ENCODE measurements around the gene NTMT2. TPM values are rescaled to one million over a fixed set of nuclear protein-coding genes. Genes with fewer than 3 reads are reported as not detected.

NTMT2 gene
- total and polyA plus RNA-seq, 2 of the 8 experiments (the other 6 are each of a cell fraction or from before 2014, with no cell fraction given), result 0.38 TPM; not detected in 1

- H4K20me1 ChIP-seq (replicated peaks in 1 of 2; ENCODE audit: control insufficient read depth in 1 of 2, insufficient read depth in 2 of 2, low read length in 2 of 2), result no peaks in the 10 kb centered on the region
- no peak for DNase-seq (ENCODE audit: low read depth in 1 of 2, low spot score in 2 of 2)
- no peak overlapping the region for H3K9ac ChIP-seq (replicated peaks in 1 of 4; ENCODE audit: extremely low read depth in 1 of 4, low read depth in 3 of 4, low read length in 3 of 4)
- no peak overlapping the region for H2BK12ac ChIP-seq (ENCODE audit: low read depth, low read length)
- ChIA-PET CTCF (ENCODE audit: partially characterized antibody) (interaction anchor here (0.7 to 1.6 kb wide), 3 partner anchors 10 to 303 kb away, joined by 3 to 4 read pairs (median 4); no protein-coding TSS in a partner anchor), POLR2A (ENCODE audit: partially characterized antibody) (no interaction called here)
- no peak overlapping the region for H2AK5ac ChIP-seq (ENCODE audit: low read depth, low read length)
- no peak overlapping the region for H3K4me2 ChIP-seq (ENCODE audit: insufficient read depth in 1 of 2, low read depth in 2 of 2, low read length in 2 of 2)
- H3K4me3 ChIP-seq (ENCODE audit: extremely low read depth in 1 of 4, insufficient read depth in 2 of 4, low read depth in 3 of 4, low read length in 4 of 4), result no peak overlapping the region
- no peak overlapping the region for H2BK20ac ChIP-seq (ENCODE audit: low read length)
- H2AFZ ChIP-seq (ENCODE audit: low read length), result no peak overlapping the region
- no peaks in the 10 kb centered on the region for H3K36me3 ChIP-seq (ENCODE audit: control insufficient read depth in 2 of 4, insufficient read depth in 4 of 4, low read length in 3 of 4)
- WGBS, 2 experiments (ENCODE audit: extremely low coverage in 1 of 2, insufficient coverage in 1 of 2, insufficient read length in 1 of 2, insufficient replicate concordance in 2 of 2, low coverage in 1 of 2, low lambda C conversion rate in 2 of 2, missing lambda C conversion rate in 1 of 2), result 94% methylated on average over 4 of the region's 4 CpGs; no CpG with 5 or more reads in 1 of the 2 experiments
- no peak overlapping the region for H2BK15ac ChIP-seq (ENCODE audit: low read length)
- no peak overlapping the region for H3K56ac ChIP-seq (replicated peaks; ENCODE audit: insufficient read length, low read depth, low read length)
- H3K27me3 ChIP-seq (replicated peaks in 1 of 4; ENCODE audit: control insufficient read depth in 3 of 4, extremely low read depth in 1 of 4, insufficient read depth in 3 of 4, low read length in 3 of 4), result no peaks in the 10 kb centered on the region
- H3K4me1 ChIP-seq (replicated peaks in 1 of 4; ENCODE audit: control insufficient read depth in 3 of 4, insufficient read depth in 4 of 4, low read length in 3 of 4), result no peaks in the 10 kb centered on the region; a peak in 1 of 7 replicates
- TF ChIP-seq RBBP5 (IDR thresholded peaks at IDR 0.05; ENCODE audit: borderline replicate concordance, low read depth, low read length), result no peak
- TF ChIP-seq ASH2L (IDR thresholded peaks at IDR 0.05; ENCODE audit: low read length), result no peak
- TF ChIP-seq EP300 (IDR thresholded peaks at IDR 0.05; ENCODE audit: borderline replicate concordance in 1 of 2, low read depth in 2 of 2, low read length in 2 of 2), result no peak
- TF ChIP-seq SP4 (IDR thresholded peaks at IDR 0.05; ENCODE audit: low read length), result no peak
- FAIRE-seq, result no peak
- no peak overlapping the region for H3K4ac ChIP-seq (replicated peaks; ENCODE audit: insufficient read length, low read depth, low read length)
- no peak overlapping the region for H3K14ac ChIP-seq (ENCODE audit: insufficient read length)
- no peaks in the 10 kb centered on the region for H3K79me1 ChIP-seq (ENCODE audit: low read depth, low read length)
- H4K5ac ChIP-seq (ENCODE audit: insufficient read length, low read depth, low read length), result no peak overlapping the region
- H3K79me2 ChIP-seq (ENCODE audit: control insufficient read depth in 1 of 2, insufficient read depth in 2 of 2, low read length in 2 of 2), result no peaks in the 10 kb centered on the region
- no peak overlapping the region for H2BK120ac ChIP-seq (replicated peaks; ENCODE audit: low read depth, low read length)
- no peak overlapping the region for H2BK5ac ChIP-seq (ENCODE audit: low read depth, low read length)
- no peaks in the 10 kb centered on the region for H3K23me2 ChIP-seq (ENCODE audit: low read depth, low read length)
- no peak overlapping the region for H4K91ac ChIP-seq (replicated peaks; ENCODE audit: insufficient read length, low read length)
- no peak overlapping the region for H4K8ac ChIP-seq (ENCODE audit: extremely low read depth, insufficient read depth, low read length)
- H3K9me3 ChIP-seq (ENCODE audit: insufficient read depth in 2 of 2, low read depth in 1 of 2, low read length in 1 of 2), result no peaks in the 10 kb centered on the region
- no peak overlapping the region for H3K23ac ChIP-seq (ENCODE audit: insufficient read length)
- H3K18ac ChIP-seq (ENCODE audit: extremely low read depth, low read length), result no peak overlapping the region
- H3K27ac ChIP-seq (ENCODE audit: low read depth, low read length), result no peak overlapping the region
Measured at GRCh38 chr1:170200621-170201397, 55.0 kb downstream of the NTMT2 start.
